Embryonic facial prominence (tissue), 1 donor: Measurements from ENCODE around the gene FOXN1.

Source experiments
- DNase-seq: peaks from one replicate; pipeline ENCODE4 v3.0.0-alpha.2; 2016; ENCODE audit errors: extremely low spot score

Gene FOXN1

GRCh38 chr17:28524476-28525424, 18.6 kb downstream of the FOXN1 start:
- no peak for DNase-seq

- no peak for DNase-seq
These were observed 20.2 kb downstream of the FOXN1 start for GRCh38 chr17:28526381-28526780.

GRCh38 chr17:28527181-28527681, 21.1 kb downstream of the FOXN1 start:
- no peak for DNase-seq

GRCh38 chr17:28527859-28528258, 21.7 kb downstream of the FOXN1 start:
- no peak for DNase-seq

GRCh38 chr17:28528327-28529012, 22.3 kb downstream of the FOXN1 start:
- DNase-seq, result no peak

GRCh38 chr17:28529013-28529400, 22.9 kb downstream of the FOXN1 start:
- no peak for DNase-seq

- no peak for DNase-seq
These were observed 24.1 kb downstream of the FOXN1 start for GRCh38 chr17:28530250-28530649.

GRCh38 chr17:28530926-28531325, 24.8 kb downstream of the FOXN1 start:
- no peak for DNase-seq

GRCh38 chr17:28532050-28532960, 26.2 kb downstream of the FOXN1 start:
- no peak for DNase-seq

- DNase-seq, result no peak
These were observed 27.1 kb downstream of the FOXN1 start for GRCh38 chr17:28533091-28533807.

- DNase-seq, result no peak
These were observed 28.7 kb downstream of the FOXN1 start for GRCh38 chr17:28534740-28535375.

- no peak for DNase-seq
These were observed 30.5 kb downstream of the FOXN1 start for GRCh38 chr17:28536532-28537218.

GRCh38 chr17:28537219-28537610, 31.1 kb downstream of the FOXN1 start:
- no peak for DNase-seq

- DNase-seq, result no peak
These were observed 32.2 kb downstream of the FOXN1 start for GRCh38 chr17:28538296-28538895.

- no peak for DNase-seq
These were observed 34.1 kb downstream of the FOXN1 start for GRCh38 chr17:28540231-28540630.

GRCh38 chr17:28541439-28541838, 35.3 kb downstream of the FOXN1 start:
- DNase-seq, result no peak

- no peak for DNase-seq
These were observed 38.4 kb downstream of the FOXN1 start for GRCh38 chr17:28544402-28545140.

- DNase-seq, result no peak
These were observed 39.0 kb downstream of the FOXN1 start for GRCh38 chr17:28545141-28545503.
